ENCODE results near the gene TACR1.
"Not testable (repeated sequence)": the region's sequence is repeated elsewhere in the genome, so short reads cannot be mapped to it uniquely, and the experiment has no call there.

TACR1 gene

GRCh38 chr2:75076088-75076487 lies 123.2 kb downstream of the TACR1 start:
- no peak for DNase-seq

GRCh38 chr2:75074708-75075107 lies 124.6 kb downstream of the TACR1 start:
- no peak for DNase-seq

GRCh38 chr2:75074228-75074627 lies 125.1 kb downstream of the TACR1 start:
- no peak for DNase-seq

- DNase-seq = no peak
These were observed 127.6 kb downstream of the TACR1 start for GRCh38 chr2:75071766-75072165.

- no peak for DNase-seq
These were observed 130.8 kb downstream of the TACR1 start for GRCh38 chr2:75068546-75068945.

- DNase-seq = no peak
These were observed 131.8 kb downstream of the TACR1 start for GRCh38 chr2:75067506-75067905.

GRCh38 chr2:75066121-75066902 lies 133.0 kb downstream of the TACR1 start:
- DNase-seq = no peak

GRCh38 chr2:75065402-75066008 lies 133.8 kb downstream of the TACR1 start:
- no peak for DNase-seq

GRCh38 chr2:75064691-75065396 lies 134.5 kb downstream of the TACR1 start:
- peak; percentile 26 for DNase-seq

- no peak for DNase-seq
These were observed 135.4 kb downstream of the TACR1 start for GRCh38 chr2:75063906-75064305.

- no peak for DNase-seq
These were observed 140.9 kb downstream of the TACR1 start for GRCh38 chr2:75058427-75058826.

- DNase-seq = not testable (repeated sequence)
These were observed 142.2 kb downstream of the TACR1 start for GRCh38 chr2:75057150-75057549.

GRCh38 chr2:75055820-75056675 lies 143.3 kb downstream of the TACR1 start:
- DNase-seq = no peak

- no peak for DNase-seq
These were observed 144.0 kb downstream of the TACR1 start for GRCh38 chr2:75055142-75055819.

- no peak for DNase-seq
These were observed 145.0 kb downstream of the TACR1 start for GRCh38 chr2:75054296-75054695.

GRCh38 chr2:75053484-75054112 lies 145.7 kb downstream of the TACR1 start:
- no peak for DNase-seq

- DNase-seq = no peak
These were observed 151.2 kb downstream of the TACR1 start for GRCh38 chr2:75047992-75048625.

- no peak for DNase-seq
These were observed 151.9 kb downstream of the TACR1 start for GRCh38 chr2:75047189-75047991.

GRCh38 chr2:75045526-75046050 lies 153.7 kb downstream of the TACR1 start:
- DNase-seq = no peak

- DNase-seq = no peak
These were observed 155.0 kb downstream of the TACR1 start for GRCh38 chr2:75044291-75044690.
